ENCODE measurements around the gene STEAP1B. TPM values are rescaled to one million over a fixed set of nuclear protein-coding genes. Genes with fewer than 3 reads are reported as not detected.

STEAP1B gene
- total and polyA plus RNA-seq, 2 donors (not counting 3 experiments of a cell fraction or from before 2014, with no cell fraction given) = 32.2 to 46.1 TPM

DNA sequence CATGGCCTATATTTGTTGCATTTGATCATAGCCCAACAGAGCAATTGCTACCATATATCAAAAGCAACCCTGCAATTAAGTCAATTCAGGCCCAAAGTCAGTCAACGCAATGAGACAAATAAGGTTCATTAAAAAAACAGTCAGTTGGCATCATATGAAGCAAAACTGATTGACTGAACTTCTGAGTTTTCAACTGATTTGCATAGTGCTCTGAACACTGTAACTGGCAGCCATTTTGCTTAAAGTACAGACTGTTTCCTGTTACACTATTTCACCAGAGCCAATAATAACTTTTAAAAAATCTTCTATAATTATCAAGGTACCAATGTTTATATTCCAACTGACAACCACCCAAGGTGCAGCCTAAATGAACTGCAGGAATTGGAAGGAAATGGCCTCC, 74.6 kb downstream of the STEAP1B start:
- Histone ChIP-seq H3K9me3 (replicated peaks; ENCODE audit: control insufficient read depth, insufficient read depth, low read length) (no peaks in the 10 kb centered on the region), H2AFZ (ENCODE audit: low read depth, low read length) (no peak overlapping the region), H3K27ac (ENCODE audit: insufficient read depth, low read depth, low read length) (no peak overlapping the region), H3K9me1 (replicated peaks; ENCODE audit: control insufficient read depth, extremely low read depth, insufficient read depth, low read length) (no peaks in the 10 kb centered on the region), H3K4me2 (ENCODE audit: insufficient read depth, low read length) (no peak overlapping the region), H3K27me3 (ENCODE audit: control insufficient read depth in 2 of 2, insufficient read depth in 2 of 2, low read length in 2 of 2) (no peaks in the 10 kb centered on the region), H3K4me3 (replicated peaks in 1 of 3; ENCODE audit: insufficient read depth in 1 of 3, low read depth in 1 of 3, low read length in 3 of 3) (no peak overlapping the region), H3K9ac (replicated peaks; ENCODE audit: extremely low read depth, insufficient read depth, low read length) (no peak overlapping the region), H4K20me1 (replicated peaks; ENCODE audit: control insufficient read depth, extremely low read depth, insufficient read depth, low read length) (no peaks in the 10 kb centered on the region), H3K79me2 (ENCODE audit: control insufficient read depth, insufficient read depth, low read length) (peaks cover 20% of the 10 kb centered on the region), H3K4me1 (ENCODE audit: control insufficient read depth, extremely low read depth, insufficient read depth, low read length) (no peaks in the 10 kb centered on the region), H3K36me3 (ENCODE audit: control insufficient read depth in 2 of 2, extremely low read depth in 1 of 2, insufficient read depth in 2 of 2, low read length in 2 of 2) (no peaks in the 10 kb centered on the region)
- ChIA-PET CTCF (no interaction called here), POLR2A (no interaction called here)
- dilution Hi-C loops (cut with MboI; ENCODE audit: extremely low pct_ligation_motif_present, low sequenced_read_pairs) (no loop called here), intact Hi-C loops (cut with micrococcal nuclease) (no loop called here)
- TF ChIP-seq, protein P1, sequence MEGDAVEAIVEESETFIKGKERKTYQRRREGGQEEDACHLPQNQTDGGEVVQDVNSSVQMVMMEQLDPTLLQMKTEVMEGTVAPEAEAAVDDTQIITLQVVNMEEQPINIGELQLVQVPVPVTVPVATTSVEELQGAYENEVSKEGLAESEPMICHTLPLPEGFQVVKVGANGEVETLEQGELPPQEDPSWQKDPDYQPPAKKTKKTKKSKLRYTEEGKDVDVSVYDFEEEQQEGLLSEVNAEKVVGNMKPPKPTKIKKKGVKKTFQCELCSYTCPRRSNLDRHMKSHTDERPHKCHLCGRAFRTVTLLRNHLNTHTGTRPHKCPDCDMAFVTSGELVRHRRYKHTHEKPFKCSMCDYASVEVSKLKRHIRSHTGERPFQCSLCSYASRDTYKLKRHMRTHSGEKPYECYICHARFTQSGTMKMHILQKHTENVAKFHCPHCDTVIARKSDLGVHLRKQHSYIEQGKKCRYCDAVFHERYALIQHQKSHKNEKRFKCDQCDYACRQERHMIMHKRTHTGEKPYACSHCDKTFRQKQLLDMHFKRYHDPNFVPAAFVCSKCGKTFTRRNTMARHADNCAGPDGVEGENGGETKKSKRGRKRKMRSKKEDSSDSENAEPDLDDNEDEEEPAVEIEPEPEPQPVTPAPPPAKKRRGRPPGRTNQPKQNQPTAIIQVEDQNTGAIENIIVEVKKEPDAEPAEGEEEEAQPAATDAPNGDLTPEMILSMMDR (IDR thresholded peaks at IDR 0.05; ENCODE audit: extremely low read depth in 1 of 2, insufficient read depth in 1 of 2, low read depth in 1 of 2, low read length in 2 of 2) = no peak
- DNase-seq (ENCODE audit: low read depth, low spot score) (no peak), FAIRE-seq (no peak)
- BruUV-seq (replicated peaks) = no TSS peak

DNA sequence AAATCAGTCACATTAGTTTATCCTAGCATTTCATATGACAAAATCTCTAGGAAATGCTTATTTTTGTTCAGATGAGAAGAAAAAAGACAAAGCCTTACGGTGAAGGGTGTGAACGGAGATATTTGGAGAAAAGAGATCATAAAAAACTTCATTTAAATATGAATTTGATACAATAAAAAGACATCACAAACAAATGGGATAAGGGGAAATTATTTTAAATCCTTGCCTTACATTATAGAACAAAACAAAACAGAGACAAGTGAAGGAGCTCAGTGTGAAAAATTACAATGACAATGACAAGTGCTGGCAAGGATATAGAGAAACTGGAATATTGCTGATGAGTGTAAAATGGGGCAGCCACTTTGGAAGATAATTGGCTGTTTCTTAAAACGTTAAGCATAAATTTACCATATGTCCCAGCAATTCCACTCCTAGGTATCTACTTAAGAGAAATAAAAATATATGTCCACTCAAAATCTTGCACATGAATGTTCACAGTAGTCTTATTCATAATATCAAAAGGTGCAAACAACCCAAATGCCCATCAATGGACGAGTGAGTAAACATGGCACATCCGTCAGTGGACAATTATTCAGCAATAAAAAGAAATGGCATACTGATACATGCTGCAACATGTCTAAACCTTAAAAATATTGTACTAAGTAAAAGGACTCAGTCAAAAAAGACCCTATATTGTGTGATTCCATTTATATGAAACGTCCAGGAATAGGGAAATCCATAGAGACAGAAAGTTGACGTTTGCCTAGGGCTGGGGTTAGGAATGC, 77.0 kb downstream of the STEAP1B start:
- intact Hi-C loops (cut with micrococcal nuclease) (no loop called here), dilution Hi-C loops (cut with MboI; ENCODE audit: extremely low pct_ligation_motif_present, low sequenced_read_pairs) (no loop called here)
- no peak for DNase-seq (ENCODE audit: low read depth, low spot score)
- peaks cover 13% of the 10 kb centered on the region for H3K79me2 ChIP-seq (ENCODE audit: control insufficient read depth, insufficient read depth, low read length)
- H3K4me3 ChIP-seq (replicated peaks in 1 of 3; ENCODE audit: insufficient read depth in 1 of 3, low read depth in 1 of 3, low read length in 3 of 3) = no peak overlapping the region
- ChIA-PET CTCF (no interaction called here), POLR2A (no interaction called here)
- TF ChIP-seq, protein P2, sequence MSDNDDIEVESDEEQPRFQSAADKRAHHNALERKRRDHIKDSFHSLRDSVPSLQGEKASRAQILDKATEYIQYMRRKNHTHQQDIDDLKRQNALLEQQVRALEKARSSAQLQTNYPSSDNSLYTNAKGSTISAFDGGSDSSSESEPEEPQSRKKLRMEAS (IDR thresholded peaks at IDR 0.05; ENCODE audit: insufficient read depth, insufficient read length) = no peak
- TF ChIP-seq POLR2A (IDR thresholded peaks at IDR 0.05; ENCODE audit: low read depth, low read length) (no peak), GATA2 (IDR thresholded peaks at IDR 0.05; ENCODE audit: insufficient read depth, insufficient read length, low read depth, low read length) (no peak), JUN (IDR thresholded peaks at IDR 0.05; ENCODE audit: borderline replicate concordance, insufficient read depth, insufficient read length, low read depth) (no peak)
- no TSS peak for BruUV-seq (replicated peaks)
- H3K4me2 ChIP-seq (ENCODE audit: insufficient read depth, low read length) = no peak overlapping the region
- no peaks in the 10 kb centered on the region for H3K36me3 ChIP-seq (ENCODE audit: control insufficient read depth in 2 of 2, extremely low read depth in 1 of 2, insufficient read depth in 2 of 2, low read length in 2 of 2)
- H3K9ac ChIP-seq (replicated peaks; ENCODE audit: extremely low read depth, insufficient read depth, low read length) = no peak overlapping the region
- no peak for FAIRE-seq
- no peaks in the 10 kb centered on the region for H4K20me1 ChIP-seq (replicated peaks; ENCODE audit: control insufficient read depth, extremely low read depth, insufficient read depth, low read length)
- peaks cover 19% of the 10 kb centered on the region for H3K4me1 ChIP-seq (ENCODE audit: control insufficient read depth, extremely low read depth, insufficient read depth, low read length)
- no peak overlapping the region for H2AFZ ChIP-seq (ENCODE audit: low read depth, low read length)
- H3K9me3 ChIP-seq (replicated peaks; ENCODE audit: control insufficient read depth, insufficient read depth, low read length) = no peaks in the 10 kb centered on the region
- H3K9me1 ChIP-seq (replicated peaks; ENCODE audit: control insufficient read depth, extremely low read depth, insufficient read depth, low read length) = no peaks in the 10 kb centered on the region
- no peak overlapping the region for H3K27ac ChIP-seq (ENCODE audit: insufficient read depth, low read depth, low read length)
- H3K27me3 ChIP-seq (ENCODE audit: control insufficient read depth in 2 of 2, insufficient read depth in 2 of 2, low read length in 2 of 2) = no peaks in the 10 kb centered on the region
